GM18873 (cell line): ENCODE results near the gene PLB1.

Experiments used
- ATAC-seq: cut with Tn5 transposase; IDR thresholded peaks from one replicate; pipeline ENCODE4 v1.9.1; 2021; ENCODE audit warnings: mild to moderate bottlenecking, moderate library complexity, moderate number of reproducible peaks; ENCODE audit not compliant: unreplicated experiment, low FRiP score

PLB1 gene

DNA sequence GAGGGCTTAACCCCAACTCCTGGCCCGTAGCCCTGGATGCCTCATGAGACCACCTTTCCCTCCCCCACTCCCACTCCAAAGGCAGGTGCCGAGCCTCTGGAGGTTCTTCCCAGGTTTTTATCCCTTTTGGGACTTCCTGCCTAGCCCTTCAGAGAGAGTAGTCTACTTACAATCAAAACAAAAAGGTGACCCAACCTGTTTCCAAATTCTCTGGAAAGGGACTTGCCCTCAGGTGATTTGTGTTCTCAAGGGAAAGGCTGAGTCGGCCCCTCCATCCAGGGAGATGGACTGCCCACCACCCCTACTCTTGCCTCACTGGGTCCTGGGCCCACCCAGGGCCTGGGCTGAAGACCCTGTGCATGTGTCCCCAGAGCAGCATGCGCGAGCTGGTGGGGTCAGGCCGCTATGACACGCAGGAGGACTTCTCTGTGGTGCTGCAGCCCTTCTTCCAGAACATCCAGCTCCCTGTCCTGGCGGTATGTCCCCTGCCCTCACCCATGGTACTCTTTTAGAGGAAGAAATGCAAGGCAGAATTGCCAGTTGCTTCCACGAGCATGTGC, 108.5 kb downstream of the PLB1 start:
- no peak for ATAC-seq

DNA sequence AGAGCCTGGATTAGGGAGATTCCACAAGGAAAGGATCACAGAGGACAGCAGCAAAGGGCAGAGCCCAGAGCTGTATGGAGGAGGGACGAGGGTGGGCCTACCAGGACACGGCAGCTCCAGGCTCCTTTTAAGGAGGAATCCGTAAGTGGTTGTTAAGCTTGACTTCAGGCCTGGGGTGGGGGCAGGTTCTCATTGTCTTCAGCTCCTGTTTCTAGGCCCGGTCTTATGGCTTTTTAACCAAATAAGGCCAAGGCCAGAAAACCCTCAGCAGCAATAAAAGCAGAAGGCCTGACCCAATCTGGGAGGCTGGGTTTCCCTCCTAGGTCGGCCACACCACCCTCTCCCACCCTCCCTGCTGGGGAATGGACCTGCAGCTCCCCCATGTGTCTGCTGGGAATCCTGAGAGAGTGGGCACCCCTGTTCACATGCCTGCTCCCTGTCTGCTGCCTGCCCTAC, 111.2 kb downstream of the PLB1 start:
- ATAC-seq: no peak

- ATAC-seq: no peak
These were observed 112.1 kb downstream of the PLB1 start for GRCh38 chr2:28607730-28608499.

DNA sequence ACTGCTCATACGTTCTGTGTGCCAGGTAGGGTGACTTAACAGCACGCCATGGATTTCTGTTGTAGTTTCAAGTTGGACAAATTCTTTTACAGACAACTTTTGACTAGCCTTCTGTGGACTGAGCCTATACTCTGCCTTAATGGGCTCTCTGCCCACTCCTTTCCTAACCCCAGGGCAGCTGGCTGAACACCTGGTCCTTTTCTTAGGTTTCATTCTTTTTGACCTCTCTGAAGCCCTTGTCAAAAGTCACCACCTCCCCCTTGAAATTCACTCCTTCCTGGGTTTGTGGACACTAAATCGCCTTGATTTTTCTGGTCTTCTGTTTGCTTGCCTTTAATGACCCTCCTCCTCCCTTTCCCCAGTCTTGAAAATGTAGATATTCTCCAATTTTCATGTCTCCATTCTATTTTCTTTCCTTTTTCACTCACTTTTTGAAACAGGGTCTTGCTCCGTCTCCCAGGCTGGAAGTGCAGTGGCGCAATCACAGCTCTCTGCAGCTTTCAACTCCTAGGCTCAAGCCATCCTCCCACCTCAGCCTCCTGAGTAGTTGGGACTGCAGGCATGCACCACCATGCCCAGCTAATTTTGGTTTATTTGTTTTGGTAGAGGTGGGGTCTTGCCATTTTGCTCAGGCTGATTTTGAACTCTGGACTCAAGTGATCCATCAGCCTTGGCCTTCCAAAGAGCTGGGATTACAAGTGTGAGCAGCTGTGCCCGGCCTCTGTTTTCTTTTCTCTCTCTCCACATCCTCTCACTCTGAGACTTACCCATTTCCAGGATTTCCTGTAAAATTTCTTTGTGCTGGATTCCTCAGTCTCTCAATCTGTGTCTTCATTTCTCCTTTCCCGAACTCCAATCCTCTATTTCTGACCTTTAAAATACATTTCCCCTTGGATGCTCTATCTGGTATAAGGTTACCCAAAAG, 112.9 kb downstream of the PLB1 start:
- no peak for ATAC-seq

GRCh38 chr2:28610583-28611201, 114.8 kb downstream of the PLB1 start:
- ATAC-seq: no peak

DNA sequence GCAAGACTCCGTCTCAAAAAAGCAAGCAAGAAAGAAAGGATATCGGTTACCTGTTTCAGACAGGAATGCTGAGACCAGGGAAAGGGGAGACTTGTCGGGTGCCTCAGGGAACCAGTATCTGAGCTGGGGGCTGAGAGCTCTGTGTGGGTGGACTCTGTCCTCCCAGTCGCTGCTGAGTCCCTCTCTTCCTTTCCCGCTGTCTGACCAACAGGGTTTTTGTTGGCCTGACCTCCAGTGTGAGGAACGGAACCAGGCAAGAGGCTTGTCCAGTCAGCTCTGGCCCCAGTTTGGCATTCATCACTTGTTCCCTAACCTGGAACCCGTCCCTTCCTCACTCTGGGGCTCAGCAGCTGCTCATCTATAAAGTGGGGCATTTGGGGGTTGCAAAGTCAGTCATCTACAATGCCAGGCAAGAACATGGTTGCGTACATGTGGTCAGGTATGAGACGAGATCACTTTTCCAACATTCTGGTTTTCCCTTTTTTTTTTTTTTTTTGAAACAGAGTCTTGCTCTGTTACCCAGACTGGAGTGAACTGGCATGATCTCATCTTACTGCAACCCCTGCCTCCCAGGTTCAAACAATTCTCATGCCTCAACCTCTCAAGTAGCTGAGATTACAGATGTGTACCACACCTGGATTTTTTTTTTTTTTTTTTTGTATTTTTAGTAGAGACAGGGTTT, 116.4 kb downstream of the PLB1 start:
- ATAC-seq: no peak

- ATAC-seq: no peak
These were observed 117.3 kb downstream of the PLB1 start for GRCh38 chr2:28613186-28613585.

DNA sequence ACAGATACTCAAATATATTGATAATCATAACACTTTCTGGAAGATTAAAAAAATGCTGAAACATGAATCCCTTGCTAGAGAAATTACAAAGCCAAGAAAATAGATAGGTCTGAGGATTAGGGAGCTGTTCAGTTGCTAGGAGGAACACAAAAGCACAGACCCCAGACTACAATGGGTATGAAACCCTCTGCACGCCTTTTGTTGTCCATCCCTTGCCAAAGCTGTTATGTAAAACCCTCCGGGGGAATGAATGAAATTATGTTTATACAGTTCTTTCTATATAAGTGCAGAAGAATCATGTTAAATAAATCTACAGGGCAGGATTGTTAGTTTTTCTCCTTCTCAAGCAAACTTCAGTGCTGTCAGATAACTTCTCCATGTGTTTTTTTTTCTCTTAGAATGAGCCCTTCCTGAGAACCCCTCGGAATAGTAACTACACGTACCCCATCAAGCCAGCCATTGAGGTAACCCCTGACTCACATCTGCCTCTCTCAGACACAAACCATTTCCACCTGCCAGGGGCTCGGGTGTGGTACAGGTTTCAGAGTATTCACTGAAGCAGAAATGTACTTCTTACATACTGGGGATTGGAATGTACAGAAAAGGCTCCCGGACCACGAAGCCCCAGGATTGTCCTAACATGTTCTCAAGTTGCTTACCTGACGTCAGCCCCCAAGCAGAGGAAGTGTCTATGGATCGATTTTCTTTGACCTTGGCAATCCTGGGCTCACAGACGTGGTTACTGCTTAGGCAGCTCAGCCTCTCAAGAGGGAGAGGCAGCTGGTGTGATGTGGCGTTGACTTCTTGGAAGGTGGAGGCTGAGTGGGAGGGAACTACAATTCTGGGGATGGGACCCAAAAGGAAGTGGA, 118.0 kb downstream of the PLB1 start:
- ATAC-seq: no peak

DNA sequence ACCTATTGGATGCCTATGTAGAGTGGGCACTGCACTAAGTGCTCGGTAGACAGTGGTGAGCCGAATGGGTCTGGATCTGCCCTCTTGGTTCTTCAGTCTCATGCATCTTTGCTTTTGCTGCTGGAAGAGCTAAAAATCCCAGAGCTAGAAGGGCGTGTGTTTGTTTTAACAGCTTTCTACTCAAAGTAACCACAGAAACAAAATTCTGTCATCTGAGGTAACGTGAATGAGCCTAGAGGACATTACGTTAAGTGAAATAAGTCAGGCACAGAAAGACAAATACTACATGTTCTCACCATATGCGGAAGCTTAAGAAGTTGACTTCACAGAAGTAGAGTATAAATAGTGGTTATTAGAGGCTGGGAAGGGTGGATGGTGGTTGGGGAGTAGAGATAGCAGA, 119.8 kb downstream of the PLB1 start:
- ATAC-seq: no peak

- ATAC-seq: no peak
These were observed 120.6 kb downstream of the PLB1 start for GRCh38 chr2:28616396-28616999.

DNA sequence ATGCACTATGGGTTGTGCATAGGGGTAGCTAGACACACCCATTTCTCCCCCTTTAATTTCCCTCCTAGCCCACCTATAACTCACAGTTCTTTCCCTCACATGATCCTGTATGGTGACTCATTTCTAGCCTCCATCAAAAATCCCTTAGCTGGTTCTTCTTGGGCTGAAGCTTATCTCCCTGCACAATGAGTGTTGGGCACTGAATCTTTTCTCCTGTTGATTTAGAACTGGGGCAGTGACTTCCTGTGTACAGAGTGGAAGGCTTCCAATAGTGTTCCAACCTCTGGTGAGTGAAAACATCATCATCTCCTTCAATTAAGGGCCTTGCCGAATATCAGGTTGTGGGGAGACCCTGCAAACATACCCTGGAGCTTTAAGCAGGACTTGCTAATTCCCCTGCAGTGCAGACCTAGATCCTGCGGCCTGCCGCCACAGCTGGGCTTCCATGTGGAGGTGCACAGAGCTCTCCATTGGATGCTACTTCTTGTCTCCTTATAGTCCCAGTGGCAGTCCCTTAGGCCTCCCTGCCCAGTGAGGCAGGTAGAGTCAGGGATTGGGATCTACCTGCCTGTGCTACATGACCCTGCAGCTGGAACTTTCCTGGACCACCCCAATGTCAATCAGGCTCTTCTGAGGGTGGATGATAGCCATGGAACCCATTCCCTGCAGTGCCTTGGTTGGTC, 121.8 kb downstream of the PLB1 start:
- ATAC-seq: no peak

DNA sequence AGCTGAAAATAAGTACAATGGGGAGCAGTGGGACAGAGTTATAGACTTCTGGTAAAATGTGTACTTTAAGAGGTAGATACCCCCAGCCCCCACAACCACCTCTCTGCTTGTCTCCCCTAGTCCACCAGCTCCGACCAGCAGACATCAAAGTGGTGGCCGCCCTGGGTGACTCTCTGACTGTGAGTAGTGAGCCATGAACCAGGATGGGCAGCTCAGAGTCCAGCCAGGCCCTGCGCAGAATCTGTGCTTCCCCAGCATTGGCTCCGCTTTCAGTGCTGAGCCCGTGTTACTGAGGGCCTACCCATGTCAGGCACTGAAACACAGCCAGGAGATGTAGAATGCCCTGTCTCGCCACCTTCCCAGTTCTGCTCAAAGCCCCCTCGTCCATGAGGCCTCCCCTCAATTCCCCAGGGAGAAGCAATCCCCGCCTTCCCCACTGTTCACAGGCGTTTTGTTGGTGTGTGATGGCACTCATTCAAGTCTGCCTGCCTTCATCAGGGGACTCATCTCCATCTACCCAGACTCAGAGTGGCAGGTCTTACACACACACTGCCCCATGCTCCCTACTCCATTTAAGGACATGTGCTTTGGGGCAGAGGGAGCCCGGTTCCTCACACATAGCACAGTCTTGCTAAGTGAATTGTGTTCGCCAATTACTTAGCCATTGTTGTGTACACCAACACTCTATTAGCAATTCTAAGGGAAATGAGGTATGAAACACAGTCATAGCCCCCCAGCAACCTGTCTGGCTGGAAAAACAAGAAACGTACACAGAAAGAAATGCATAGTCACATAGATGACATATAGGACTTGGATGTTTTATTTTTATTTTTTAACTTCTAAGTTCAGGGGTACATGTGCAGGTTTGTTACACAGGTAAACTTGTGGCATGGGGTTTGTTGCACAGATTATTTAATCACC, 122.6 kb downstream of the PLB1 start:
- ATAC-seq: no peak

- ATAC-seq: no peak
These were observed 123.6 kb downstream of the PLB1 start for GRCh38 chr2:28619213-28620196.

- no peak for ATAC-seq
These were observed 124.5 kb downstream of the PLB1 start for GRCh38 chr2:28620291-28620793.

- ATAC-seq: no peak
These were observed 124.9 kb downstream of the PLB1 start for GRCh38 chr2:28620801-28621171.
